Heart left ventricle (tissue), 13 donors: ENCODE data around the gene GNG7.
"Not testable (repeated sequence)": the region's sequence is repeated elsewhere in the genome, so short reads cannot be mapped to it uniquely, and the experiment has no call there.

Experiments used
- CTCF ChIP-seq, 12 donors: fragments of 200-600 bp; sonication (generic) in 4 of 12; IDR thresholded peaks; one replicate each; pipeline versions ENCODE4 v1.5.0 to v1.8.0; 2018 to 2022; ENCODE audit warnings: antibody characterized with exemption in 12 of 12, mild to moderate bottlenecking in 5 of 12
- POLR2A ChIP-seq, 2 donors: fragments of 450-650 bp; IDR thresholded peaks; one replicate each; pipeline ENCODE4 v1.6.1; 2017; ENCODE audit warnings: antibody characterized with exemption in 2 of 2, mild to moderate bottlenecking in 2 of 2, moderate library complexity in 2 of 2
- donor health status: ischemic (EF 13 %, LVEDD 7.1; RV severe dilation, severe dysfunction).
- donor health status: DM: no; HTN: yes; CAD: no.
- donor health status: DM: no; HTN: no; CAD: no.
- donor health status: ischemic (EF 25% LVEDD 6.9; RV normal size, moderate dysfunction).
- donor health status: ischemic (EF 25% LVEDD 5.7; RV mildly dilated, moderate dysfunction).
- donor health status: ischemic (EF 35%, LVEDD 5.7; RV mildly dilated, moderate dysfunction).
- donor health status: nonischemic (EF 11% LVEDD 7.7; RV severe dilation, severe dysfunction).
- donor health status: DM: yes; HTN: yes; CAD: no.
- donor health status: PGD.
- donor health status: ischemic (EF 29% LVEDD 5.4; RV normal size, mild dysfunction).
- donor health status: nonischemic (EF 23%, LVEDD 6.1; RV moderate dilation, normal function).

- not testable (repeated sequence) for TF ChIP-seq CTCF, POLR2A (IDR thresholded peaks at IDR 0.05)
These were observed 93.5 kb downstream of the GNG7 start for GRCh38 chr19:2609034-2609388.
